Esophagus muscularis mucosa (tissue), 3 donors: Measurements from ENCODE around the gene THBS2.

Experiments
- CTCF ChIP-seq, 3 experiments: fragments of 200-600 bp in 2 of 3; fragments of 450-650 bp in 1 of 3; sonication (generic) in 2 of 3; IDR thresholded peaks; one replicate each; pipeline ENCODE4 v1.5.1; 2017 to 2019; ENCODE audit warnings: antibody characterized with exemption in 3 of 3, mild to moderate bottlenecking in 2 of 3, moderate library complexity in 1 of 3
- POLR2A ChIP-seq: fragments of 450-650 bp; IDR thresholded peaks from one replicate; pipeline ENCODE4 v1.6.1; 2017; ENCODE audit warnings: antibody characterized with exemption, moderate library complexity, mild to moderate bottlenecking, low read depth

- TF ChIP-seq CTCF (IDR thresholded peaks at IDR 0.05) (no peak), POLR2A (no peak)
Measured at GRCh38 chr6:169266746-169267591, 13.3 kb upstream of the THBS2 start.
